ENCODE data around the gene SKP2.

The SKP2 gene

DNA sequence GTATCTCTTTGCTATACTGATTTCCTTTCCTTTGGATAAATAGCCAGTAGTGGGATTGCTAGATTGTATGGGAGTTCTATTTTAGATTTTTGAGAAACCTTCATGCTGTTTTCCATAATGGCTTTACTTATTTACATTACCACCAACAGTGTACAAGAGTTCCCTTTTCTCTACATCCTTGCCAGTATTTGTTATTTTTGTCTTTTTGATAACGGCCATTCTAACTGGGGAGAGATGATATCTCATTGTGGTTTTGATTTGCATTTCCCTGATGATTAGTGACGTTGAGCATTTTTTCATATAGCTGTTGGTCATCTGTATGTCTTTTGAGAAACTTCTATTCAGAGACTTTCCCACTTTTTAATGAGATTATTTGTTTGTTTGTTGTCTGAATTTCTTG is 64.0 kb downstream of the SKP2 start:
- Histone ChIP-seq H3K9me3 (no peaks in the 10 kb centered on the region), H3K4me1 (no peaks in the 10 kb centered on the region), H3K36me3 (peaks cover 47 to 75% (median 71%) of the 10 kb centered on the region in 3 donors), H3K27ac (no peak overlapping the region), H3K4me3 (no peak overlapping the region), H3K27me3 (no peaks in the 10 kb centered on the region)
- DNase-seq: no peak
- TF ChIP-seq, protein P1, sequence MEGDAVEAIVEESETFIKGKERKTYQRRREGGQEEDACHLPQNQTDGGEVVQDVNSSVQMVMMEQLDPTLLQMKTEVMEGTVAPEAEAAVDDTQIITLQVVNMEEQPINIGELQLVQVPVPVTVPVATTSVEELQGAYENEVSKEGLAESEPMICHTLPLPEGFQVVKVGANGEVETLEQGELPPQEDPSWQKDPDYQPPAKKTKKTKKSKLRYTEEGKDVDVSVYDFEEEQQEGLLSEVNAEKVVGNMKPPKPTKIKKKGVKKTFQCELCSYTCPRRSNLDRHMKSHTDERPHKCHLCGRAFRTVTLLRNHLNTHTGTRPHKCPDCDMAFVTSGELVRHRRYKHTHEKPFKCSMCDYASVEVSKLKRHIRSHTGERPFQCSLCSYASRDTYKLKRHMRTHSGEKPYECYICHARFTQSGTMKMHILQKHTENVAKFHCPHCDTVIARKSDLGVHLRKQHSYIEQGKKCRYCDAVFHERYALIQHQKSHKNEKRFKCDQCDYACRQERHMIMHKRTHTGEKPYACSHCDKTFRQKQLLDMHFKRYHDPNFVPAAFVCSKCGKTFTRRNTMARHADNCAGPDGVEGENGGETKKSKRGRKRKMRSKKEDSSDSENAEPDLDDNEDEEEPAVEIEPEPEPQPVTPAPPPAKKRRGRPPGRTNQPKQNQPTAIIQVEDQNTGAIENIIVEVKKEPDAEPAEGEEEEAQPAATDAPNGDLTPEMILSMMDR (IDR thresholded peaks at IDR 0.05): no peak
- intact Hi-C loops (cut with DNase I; ENCODE audit: low total_unique reads): no loop called here

DNA sequence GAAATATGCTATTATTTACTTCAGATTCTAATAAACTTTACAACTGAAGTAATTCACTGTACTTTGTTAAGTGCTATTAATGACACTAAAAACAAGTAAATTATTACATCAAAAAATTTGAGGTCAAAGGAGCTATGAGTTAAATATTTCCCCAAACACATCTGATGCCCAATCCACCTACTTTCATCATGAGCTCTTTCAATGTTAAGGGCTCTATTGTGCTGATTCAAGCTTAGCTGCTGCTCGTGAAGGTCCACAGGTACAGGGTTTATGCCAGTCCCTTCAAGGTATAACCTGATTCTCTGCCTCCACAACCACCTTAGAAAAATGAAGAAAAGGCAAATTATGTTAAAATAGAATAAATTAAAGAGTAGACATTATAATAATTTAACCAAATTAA is 65.7 kb downstream of the SKP2 start:
- intact Hi-C loops (cut with DNase I; ENCODE audit: low total_unique reads): no loop called here
- Histone ChIP-seq H3K27ac (no peak overlapping the region), H3K36me3 (peaks cover 47 to 71% (median 68%) of the 10 kb centered on the region in 3 donors)

DNA sequence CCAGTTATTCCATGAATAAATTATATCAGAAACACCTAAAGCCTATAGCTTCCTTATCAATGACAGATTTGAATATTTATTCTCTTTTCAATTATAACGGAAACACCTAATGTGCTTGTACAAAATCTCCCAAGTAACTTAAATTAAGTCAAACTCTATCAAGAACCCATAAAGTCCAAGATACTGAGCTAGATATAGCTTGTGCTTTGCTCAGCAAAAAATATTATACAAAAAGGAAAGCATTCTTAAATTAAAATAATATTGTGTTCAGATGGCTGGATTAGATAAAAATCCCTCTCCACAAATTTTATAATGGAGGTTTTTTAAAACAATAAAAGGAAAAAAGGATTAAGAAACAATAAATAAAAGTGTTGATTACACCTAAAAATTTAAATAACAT is 66.1 kb downstream of the SKP2 start:
- no peak for DNase-seq
- H3K4me1 ChIP-seq: peaks cover 0 to 2% (median 0%) of the 10 kb centered on the region in 4 donors

More for the DNA sequence above, 65.7 kb downstream of the SKP2 start:
- H3K4me1 ChIP-seq: no peaks in the 10 kb centered on the region
- no peak for DNase-seq
- H3K27me3 ChIP-seq: no peaks in the 10 kb centered on the region
- TF ChIP-seq, protein P1 (IDR thresholded peaks at IDR 0.05): no peak
- H3K4me3 ChIP-seq: no peak overlapping the region
- H3K9me3 ChIP-seq: no peaks in the 10 kb centered on the region

GRCh38 chr5:36222620-36223019 is 70.7 kb downstream of the SKP2 start:
- TF ChIP-seq, protein P1 (IDR thresholded peaks at IDR 0.05): no peak
- Histone ChIP-seq H3K4me1 (peaks cover 0 to 4% (median 0%) of the 10 kb centered on the region in 4 donors), H3K9me3 (no peaks in the 10 kb centered on the region), H3K36me3 (peaks cover 47 to 52% (median 50%) of the 10 kb centered on the region in 3 donors), H3K27me3 (no peaks in the 10 kb centered on the region), H3K27ac (no peak overlapping the region), H3K4me3 (no peak overlapping the region)
- DNase-seq: no peak
- intact Hi-C loops (cut with DNase I; ENCODE audit: low total_unique reads): no loop called here

More for the DNA sequence above, 66.1 kb downstream of the SKP2 start:
- intact Hi-C loops (cut with DNase I; ENCODE audit: low total_unique reads): no loop called here
- no peak overlapping the region for H3K4me3 ChIP-seq
- H3K27ac ChIP-seq: no peak overlapping the region
- H3K9me3 ChIP-seq: no peaks in the 10 kb centered on the region
- H3K27me3 ChIP-seq: no peaks in the 10 kb centered on the region
- peaks cover 47 to 67% (median 64%) of the 10 kb centered on the region in 3 donors for H3K36me3 ChIP-seq
- TF ChIP-seq, protein P1 (IDR thresholded peaks at IDR 0.05): no peak

- H3K36me3 ChIP-seq: peaks cover 16 to 26% (median 24%) of the 10 kb centered on the region in 3 donors
- peaks cover 0 to 6% (median 2%) of the 10 kb centered on the region in 4 donors for H3K4me1 ChIP-seq
- H3K4me3 ChIP-seq: no peak overlapping the region
- TF ChIP-seq, protein P1 (IDR thresholded peaks at IDR 0.05): no peak
- no peak for DNase-seq
- intact Hi-C loops (cut with DNase I; ENCODE audit: low total_unique reads): no loop called here
- H3K9me3 ChIP-seq: no peaks in the 10 kb centered on the region
- no peak overlapping the region for H3K27ac ChIP-seq
- no peaks in the 10 kb centered on the region for H3K27me3 ChIP-seq
These were observed 75.1 kb downstream of the SKP2 start for GRCh38 chr5:36227046-36227445.

DNA sequence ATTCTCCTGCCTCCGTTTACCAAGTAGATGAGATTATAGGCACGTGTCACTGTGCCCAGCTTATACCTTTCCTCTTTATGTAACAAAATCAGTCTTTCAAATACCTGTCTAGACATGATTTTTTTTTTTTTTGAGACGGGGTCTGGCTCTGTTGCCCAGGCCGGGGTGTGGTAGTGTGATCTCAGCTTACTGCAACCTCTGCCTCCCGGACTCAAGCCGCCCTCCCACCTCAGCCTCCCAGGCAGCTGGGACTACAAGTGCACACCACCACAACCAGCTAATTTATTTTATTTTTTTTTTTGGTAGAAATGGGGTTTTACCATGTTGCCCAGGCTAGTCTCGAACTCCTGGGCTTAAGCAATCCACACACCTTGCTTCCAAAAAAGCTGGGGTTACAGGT is 76.6 kb downstream of the SKP2 start:
- H3K36me3 ChIP-seq: peaks cover 16 to 22% (median 19%) of the 10 kb centered on the region in 3 donors
- H3K27ac ChIP-seq: no peak overlapping the region
- H3K27me3 ChIP-seq: no peaks in the 10 kb centered on the region
- DNase-seq: no peak
- no peaks in the 10 kb centered on the region for H3K9me3 ChIP-seq
- intact Hi-C loops (cut with DNase I; ENCODE audit: low total_unique reads): no loop called here
- TF ChIP-seq, protein P1 (IDR thresholded peaks at IDR 0.05): no peak
- H3K4me3 ChIP-seq: no peak overlapping the region
- H3K4me1 ChIP-seq: peaks cover 0 to 6% (median 0%) of the 10 kb centered on the region in 4 donors

Measured in tibial artery (tissue), 4 donors.